GM12878 (cell line): ENCODE data around the gene HEMK1. TPM values are rescaled to one million over a fixed set of nuclear protein-coding genes. Genes with fewer than 3 reads are reported as not detected.

ENCODE experiments used
- ATAC-seq: fragments of 200-7000 bp; cut with Tn5 transposase; 3 replicates; pipeline ENCODE4 v1.9.1; 2020; ENCODE audit warnings: mild to moderate bottlenecking, moderate library complexity
- BruUV-seq: library from RNA; stranded (reverse); fragments of 400-500 nt; replicated peaks from 2 replicates; lab custom pipeline; 2021; lab: Mats Ljungman, UMichigan
- CTCF ChIA-PET: fragments of 300-600 bp; sonication (Branson Sonifier 250); formaldehyde crosslinking; extraction: SDS; loops from one replicate; lab custom pipeline; 2021; ENCODE audit warnings: inconsistent platforms; lab: Yijun Ruan, JAX
- POLR2A ChIA-PET: fragments of 350-600 bp; formaldehyde crosslinking; extraction: SDS; loops from one replicate; lab custom pipeline; 2021; ENCODE audit warnings: inconsistent platforms; lab: Charles Lee
- RAD21 ChIA-PET: fragments of 300-600 bp; sonication (Branson Sonifier 250); formaldehyde crosslinking; loops from one replicate; lab custom pipeline; 2023; ENCODE audit warnings: antibody characterized with exemption; ENCODE audit not compliant: unreplicated experiment; lab: Charles Lee
- SMC1A ChIA-PET: fragments of 300-600 bp; sonication (Branson Sonifier 250); formaldehyde crosslinking; loops from one replicate; lab custom pipeline; 2023; ENCODE audit not compliant: unreplicated experiment, uncharacterized antibody; lab: Charles Lee
- DNase-seq: peaks from one replicate; pipeline ENCODE4 v3.0.0-alpha.2; 2011; ENCODE audit warnings: low read depth, low spot score
- FAIRE-seq: peaks from 3 replicates; lab custom pipeline; 2011; peaks lifted over from hg19 to GRCh38; lab: Jason Lieb, UNC
- H2AFZ ChIP-seq: 2 replicates; pipeline ENCODE4 v1.6.0; 2011; ENCODE audit warnings: low read depth, low read length, control low read depth; ENCODE audit not compliant: control insufficient read depth
- H3K27ac ChIP-seq: 2 replicates; pipeline ENCODE4 v1.5.1; 2011; ENCODE audit warnings: control low read depth; ENCODE audit not compliant: control insufficient read depth, insufficient read depth
- H3K27me3 ChIP-seq, 2 experiments: replicated peaks in 1 of 2; 2 replicates each; pipeline versions ENCODE4 v1.6.0 to v1.6.1; 2011; ENCODE audit warnings: low read length in 1 of 2; ENCODE audit not compliant: control insufficient read depth in 2 of 2, insufficient read depth in 2 of 2
- H3K36me3 ChIP-seq, 2 experiments: 2 replicates each; pipeline ENCODE4 v1.5.1; 2011; ENCODE audit warnings: low read length in 1 of 2; ENCODE audit not compliant: control insufficient read depth in 2 of 2, insufficient read depth in 2 of 2
- H3K4me1 ChIP-seq: 2 replicates; pipeline ENCODE4 v1.6.1; 2011; ENCODE audit warnings: mild to moderate bottlenecking, low read length, moderate library complexity, mixed read lengths; ENCODE audit not compliant: control insufficient read depth, insufficient read depth
- H3K4me2 ChIP-seq: 2 replicates; pipeline ENCODE4 v1.6.0; 2011; ENCODE audit warnings: control low read depth; ENCODE audit not compliant: control insufficient read depth, insufficient read depth
- H3K4me3 ChIP-seq: fragments of 200-600 bp; sonication (generic); 2 replicates; pipeline ENCODE4 v1.5.1; 2016
- H3K79me2 ChIP-seq: 2 replicates; pipeline ENCODE4 v1.6.0; 2011; ENCODE audit warnings: low read length; ENCODE audit not compliant: control insufficient read depth, insufficient read depth
- H3K9ac ChIP-seq: 2 replicates; pipeline ENCODE4 v1.8.0; 2011; ENCODE audit warnings: low read length, control low read depth, mixed read lengths; ENCODE audit not compliant: control insufficient read depth, insufficient read depth
- H3K9me3 ChIP-seq: replicated peaks from 3 replicates; pipeline ENCODE4 v1.5.1; 2011; ENCODE audit warnings: mild to moderate bottlenecking, low read length; ENCODE audit not compliant: control insufficient read depth, insufficient read depth
- H4K20me1 ChIP-seq: 2 replicates; pipeline ENCODE4 v1.6.0; 2011; ENCODE audit not compliant: control insufficient read depth, insufficient read depth
- BACH1 ChIP-seq: fragments of 450-650 bp; IDR thresholded peaks from 2 replicates; pipeline ENCODE4 v1.6.1; 2017; ENCODE audit warnings: mild to moderate bottlenecking, borderline replicate concordance
- BHLHE40 ChIP-seq, 2 experiments: fragments of 450-650 bp in 1 of 2; IDR thresholded peaks; 2 replicates each; pipeline ENCODE4 v1.6.1; 2011 to 2017; ENCODE audit warnings: low read depth in 2 of 2, borderline replicate concordance in 1 of 2, improper control_type of control experiment in 1 of 2, low read length in 1 of 2, mild to moderate bottlenecking in 1 of 2
- DPF2 ChIP-seq: fragments of 450-650 bp; IDR thresholded peaks from 2 replicates; pipeline ENCODE4 v1.6.1; 2017; ENCODE audit warnings: mild to moderate bottlenecking
- EZH2 ChIP-seq: IDR thresholded peaks from 2 replicates; pipeline ENCODE4 v1.6.1; 2012; ENCODE audit warnings: low read depth, mild to moderate bottlenecking, control low read depth, inconsistent platforms, low read length, borderline replicate concordance; ENCODE audit not compliant: control insufficient read depth
- GATAD2B ChIP-seq: fragments of 450-650 bp; conservative IDR thresholded peaks from 2 replicates; pipeline ENCODE4 v1.6.1; 2017; ENCODE audit warnings: low read depth, mild to moderate bottlenecking, moderate library complexity
- HDAC2 ChIP-seq: fragments of 200-600 bp; sonication (generic); IDR thresholded peaks from 2 replicates; pipeline ENCODE4 v1.6.1; 2017
- IKZF1 ChIP-seq: fragments of 450-650 bp; conservative IDR thresholded peaks from 2 replicates; pipeline ENCODE4 v1.6.1; 2017; ENCODE audit warnings: antibody characterized with exemption, mild to moderate bottlenecking
- LARP7 ChIP-seq: fragments of 450-650 bp; IDR thresholded peaks from 2 replicates; pipeline ENCODE4 v1.6.1; 2017; ENCODE audit warnings: mild to moderate bottlenecking
- NBN ChIP-seq: fragments of 450-650 bp; IDR thresholded peaks from 2 replicates; pipeline ENCODE4 v1.6.1; 2016
- NFYB ChIP-seq: IDR thresholded peaks from 2 replicates; pipeline ENCODE4 v1.6.1; 2011; ENCODE audit warnings: low read depth, mild to moderate bottlenecking, low read length, improper control_type of control experiment, moderate library complexity; ENCODE audit not compliant: insufficient read depth
- PAX5 ChIP-seq: IDR thresholded peaks from 2 replicates; pipeline ENCODE4 v1.6.1; 2011; ENCODE audit warnings: low read depth, low read length, borderline replicate concordance
- POLR2A ChIP-seq: IDR thresholded peaks from 2 replicates; pipeline ENCODE4 v1.6.1; 2011; ENCODE audit warnings: low read depth, mild to moderate bottlenecking, low read length
- SMAD5 ChIP-seq: IDR thresholded peaks from 2 replicates; pipeline ENCODE4 v1.6.1; 2016; ENCODE audit warnings: antibody characterized with exemption, low read depth
- SMARCA5 ChIP-seq: fragments of 450-650 bp; IDR thresholded peaks from 2 replicates; pipeline ENCODE4 v1.6.1; 2017; ENCODE audit warnings: mild to moderate bottlenecking
- WRNIP1 ChIP-seq: IDR thresholded peaks from 2 replicates; pipeline ENCODE4 v1.6.1; 2011; ENCODE audit warnings: low read depth, low read length, improper control_type of control experiment, borderline replicate concordance
- ZNF207 ChIP-seq: fragments of 450-650 bp; IDR thresholded peaks from 2 replicates; pipeline ENCODE4 v1.6.1; 2014; ENCODE audit warnings: antibody characterized with exemption, mild to moderate bottlenecking, borderline replicate concordance
- ZNF274 ChIP-seq: IDR thresholded peaks from one replicate; pipeline ENCODE4 v1.8.0; 2011; ENCODE audit not compliant: insufficient read length, insufficient read depth
- WGBS: methylation state at CpG from one replicate; pipeline ENCODE4 v1.1.6; 2016; ENCODE audit warnings: low lambda C conversion rate; ENCODE audit not compliant: insufficient replicate concordance, insufficient coverage; ENCODE audit errors: missing lambda C conversion rate; 5-methylcytosine and 5-hydroxymethylcytosine counted together
- in situ Hi-C: fragments of 300-500 bp; cut with MboI; formaldehyde crosslinking; loops from 9 replicates; pipeline ENCODE4 v1.14.3; 2018; ENCODE audit warnings: mixed read lengths
- intact Hi-C: fragments of 100-400 bp; cut with micrococcal nuclease; formaldehyde crosslinking; loops from one replicate; pipeline ENCODE4 v1.14.2; 2022; ENCODE audit not compliant: unreplicated experiment
- polyA plus RNA-seq, 11 experiments: library from polyadenylated mRNA; depleted of rRNA in 4 of 11; unstranded in 6 of 11; stranded (reverse) in 5 of 11; fragments of >200 nt; fragmentation: Nextera tagmentation in 4 of 11; fragmentation: Illumina TruSeq in 1 of 11; extraction: Ambion mirVana in 4 of 11; extraction: Trizol in 1 of 11; gene quantifications; 1 replicate in 1 of 11; 2 replicates in 10 of 11; pipeline versions ENCODE4 v1.2.1 to v1.2.3, GENCODE V29; 2011 to 2016; ENCODE audit warnings: inconsistent platforms in 2 of 11, missing spikeins in 2 of 11, low read depth in 1 of 11
- total RNA-seq, 4 experiments: library from RNA; depleted of rRNA in 3 of 4; stranded (reverse); fragments of >200 nt in 3 of 4; fragmentation: Illumina TruSeq in 1 of 4; extraction: Trizol in 1 of 4; gene quantifications; 2 replicates each; pipeline versions ENCODE4 v1.2.1 to v1.2.3, GENCODE V29; 2013 to 2021
- TF ChIP-seq, protein P1 (sequence below): IDR thresholded peaks from 2 replicates; pipeline ENCODE4 v1.6.1; 2011; ENCODE audit warnings: borderline replicate concordance, low read depth, mild to moderate bottlenecking, moderate library complexity, low read length; ENCODE audit not compliant: insufficient read depth, poor library complexity, severe bottlenecking
- TF ChIP-seq, protein P2 (sequence below): IDR thresholded peaks from 2 replicates; pipeline ENCODE4 v1.6.1; 2012; ENCODE audit warnings: low read length, inconsistent platforms
- TF ChIP-seq, protein P3 (sequence below): fragments of 450-650 bp; IDR thresholded peaks from 2 replicates; pipeline ENCODE4 v1.6.1; 2016; ENCODE audit warnings: mild to moderate bottlenecking

Gene HEMK1
- total and polyA plus RNA-seq, 10 of the 15 experiments (the other 5 are each of a cell fraction or from before 2014, with no cell fraction given) = 2.8 to 19.0 (median 12.0) TPM

DNA sequence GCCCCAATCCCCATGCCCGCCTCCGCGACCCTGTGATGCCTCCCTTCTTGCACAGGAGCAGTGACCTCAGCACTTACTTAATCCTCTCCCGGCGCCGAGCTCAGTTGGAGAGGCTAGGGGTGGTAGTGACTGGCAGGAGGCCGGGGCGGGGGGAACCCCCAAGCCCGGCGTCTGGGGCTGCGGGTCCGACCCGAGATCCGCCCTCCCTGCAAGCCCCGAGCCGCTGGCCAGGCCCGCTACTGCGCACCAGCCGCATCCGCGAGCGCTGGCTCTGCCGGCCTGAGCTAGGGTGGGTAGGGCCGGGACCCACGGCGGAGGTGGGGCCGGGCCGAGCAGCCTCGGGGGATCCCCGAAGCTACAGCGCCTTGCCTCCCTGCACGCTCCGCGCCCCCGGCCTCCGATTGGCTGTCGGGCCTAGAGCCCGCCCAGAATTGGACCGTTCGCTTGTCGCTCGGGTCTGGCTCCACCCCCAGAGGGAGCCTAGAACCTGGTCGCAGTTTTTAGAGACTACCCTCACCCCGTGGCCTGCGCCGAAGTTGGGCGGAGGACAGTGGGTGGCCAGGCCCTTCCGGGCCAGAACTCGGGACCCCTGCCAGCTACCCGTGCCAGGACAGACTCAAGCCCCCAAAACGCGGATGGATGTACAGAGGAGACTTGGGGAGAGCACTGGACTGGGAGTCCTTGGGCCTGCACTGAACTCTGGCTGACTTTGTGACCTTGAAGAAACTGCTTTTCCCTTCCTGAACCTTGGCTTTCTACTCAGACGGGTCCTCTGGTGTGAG, 1.7 kb upstream of the HEMK1 start, which contains the start of gene C3orf18:
TSS of gene C3orf18 (minus strand) at position 362 of the 782 bp plus-strand sequence. CDS start 2,048 bp downstream, outside the sequence.
- FAIRE-seq (peak; percentile 95), ATAC-seq (peak; percentile 88), DNase-seq (peak; percentile 71)
- Histone ChIP-seq H4K20me1 (no peaks in the 10 kb centered on the region), H3K27ac (no peak within 1 kb of the TSS), H3K79me2 (peaks cover 5% of the 10 kb centered on the region), H3K36me3 (no peaks in the 10 kb centered on the region; a peak in 1 of 4 replicates), H3K4me3 (peak within 1 kb of the TSS; percentile 81; the same call in 1 of the 2 replicates), H3K9me3 (no peaks in the 10 kb centered on the region), H3K4me2 (peak within 1 kb of the TSS; percentile 96), H3K9ac (peak within 1 kb of the TSS; percentile 72), H2AFZ (peak within 1 kb of the TSS; percentile 76), H3K27me3 (no peaks in the 10 kb centered on the region), H3K4me1 (peaks cover 13% of the 10 kb centered on the region)
- intact Hi-C loops (loop anchor here (5.0 kb wide), 1 partner anchor 820 kb away; the partner anchor contains the start of gene MANF), in situ Hi-C loops (no loop called here)
- POLR2A ChIA-PET = interaction anchor here (0.9 to 2.5 kb wide), 16 partner anchors 18 to 1417 kb away, joined by 3 to 14 read pairs (median 6); partner anchors contain the start of genes CISH, CYB561D2, MAPKAPK3 and NPRL2
- RAD21 ChIA-PET = interaction anchor here (0.7 to 2.0 kb wide), 8 partner anchors 22 to 933 kb away, joined by 3 to 14 read pairs (median 4); partner anchors contain the start of gene CISH
- CTCF ChIA-PET = interaction anchor here (0.7 to 9.9 kb wide), 12 partner anchors 10 to 1114 kb away, joined by 3 to 164 read pairs (median 6); partner anchors contain the start of genes CISH and MAPKAPK3
- SMC1A ChIA-PET = interaction anchor here (1.0 to 2.9 kb wide), 5 partner anchors 23 to 48 kb away, joined by 3 to 21 read pairs (median 3); partner anchors contain the start of gene CISH
- BruUV-seq = no TSS peak
- 2% methylated on average over 34 of the region's 53 CpGs for WGBS
- TF ChIP-seq SMAD5 = no peak
- peak; percentile 53; the same call in 1 of the 2 replicates for TF ChIP-seq GATAD2B
- TF ChIP-seq SMARCA5 = peak; percentile 69; the same call in 1 of the 2 replicates
- peak in 1 of 2 experiments; percentile 89; a peak in 3 of 4 replicates for TF ChIP-seq BHLHE40 (IDR thresholded peaks at IDR 0.05; ENCODE audit: borderline replicate concordance in 1 of 2, low read depth in 2 of 2, low read length in 1 of 2)
- no peak for TF ChIP-seq EZH2
- peak; percentile 45 for TF ChIP-seq IKZF1
- TF ChIP-seq BACH1 = peak; percentile 9; the same call in 1 of the 2 replicates
- peak; percentile 38; the same call in 1 of the 2 replicates for TF ChIP-seq NBN
- peak; percentile 70; the same call in 1 of the 2 replicates for TF ChIP-seq LARP7
- TF ChIP-seq WRNIP1 = no peak
- peak; percentile 97 for TF ChIP-seq DPF2
- TF ChIP-seq POLR2A = peak; percentile 75
- TF ChIP-seq, protein P1, sequence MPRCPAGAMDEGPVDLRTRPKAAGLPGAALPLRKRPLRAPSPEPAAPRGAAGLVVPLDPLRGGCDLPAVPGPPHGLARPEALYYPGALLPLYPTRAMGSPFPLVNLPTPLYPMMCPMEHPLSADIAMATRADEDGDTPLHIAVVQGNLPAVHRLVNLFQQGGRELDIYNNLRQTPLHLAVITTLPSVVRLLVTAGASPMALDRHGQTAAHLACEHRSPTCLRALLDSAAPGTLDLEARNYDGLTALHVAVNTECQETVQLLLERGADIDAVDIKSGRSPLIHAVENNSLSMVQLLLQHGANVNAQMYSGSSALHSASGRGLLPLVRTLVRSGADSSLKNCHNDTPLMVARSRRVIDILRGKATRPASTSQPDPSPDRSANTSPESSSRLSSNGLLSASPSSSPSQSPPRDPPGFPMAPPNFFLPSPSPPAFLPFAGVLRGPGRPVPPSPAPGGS = no peak
- TF ChIP-seq, protein P2, sequence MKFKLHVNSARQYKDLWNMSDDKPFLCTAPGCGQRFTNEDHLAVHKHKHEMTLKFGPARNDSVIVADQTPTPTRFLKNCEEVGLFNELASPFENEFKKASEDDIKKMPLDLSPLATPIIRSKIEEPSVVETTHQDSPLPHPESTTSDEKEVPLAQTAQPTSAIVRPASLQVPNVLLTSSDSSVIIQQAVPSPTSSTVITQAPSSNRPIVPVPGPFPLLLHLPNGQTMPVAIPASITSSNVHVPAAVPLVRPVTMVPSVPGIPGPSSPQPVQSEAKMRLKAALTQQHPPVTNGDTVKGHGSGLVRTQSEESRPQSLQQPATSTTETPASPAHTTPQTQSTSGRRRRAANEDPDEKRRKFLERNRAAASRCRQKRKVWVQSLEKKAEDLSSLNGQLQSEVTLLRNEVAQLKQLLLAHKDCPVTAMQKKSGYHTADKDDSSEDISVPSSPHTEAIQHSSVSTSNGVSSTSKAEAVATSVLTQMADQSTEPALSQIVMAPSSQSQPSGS = no peak
- TF ChIP-seq ZNF274 = no peak
- no peak for TF ChIP-seq ZNF207
- no peak for TF ChIP-seq HDAC2
- 0 out of 2 replicates have a peak, but pooled peaks have one; percentile 15 for TF ChIP-seq PAX5
- peak; percentile 99 for TF ChIP-seq NFYB
- TF ChIP-seq, protein P3, sequence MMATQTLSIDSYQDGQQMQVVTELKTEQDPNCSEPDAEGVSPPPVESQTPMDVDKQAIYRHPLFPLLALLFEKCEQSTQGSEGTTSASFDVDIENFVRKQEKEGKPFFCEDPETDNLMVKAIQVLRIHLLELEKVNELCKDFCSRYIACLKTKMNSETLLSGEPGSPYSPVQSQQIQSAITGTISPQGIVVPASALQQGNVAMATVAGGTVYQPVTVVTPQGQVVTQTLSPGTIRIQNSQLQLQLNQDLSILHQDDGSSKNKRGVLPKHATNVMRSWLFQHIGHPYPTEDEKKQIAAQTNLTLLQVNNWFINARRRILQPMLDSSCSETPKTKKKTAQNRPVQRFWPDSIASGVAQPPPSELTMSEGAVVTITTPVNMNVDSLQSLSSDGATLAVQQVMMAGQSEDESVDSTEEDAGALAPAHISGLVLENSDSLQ = peak; percentile 99
